B cell (primary cell): ENCODE results near the gene FAM107B. TPM values are rescaled to one million over a fixed set of nuclear protein-coding genes. Genes with fewer than 3 reads are reported as not detected.

Experiments used
- ATAC-seq: fragments of 200-7000 bp; cut with Tn5 transposase; one replicate; pipeline ENCODE4 v1.10.0; 2021; ENCODE audit warnings: low read depth, mild to moderate bottlenecking, moderate number of reproducible peaks, moderate library complexity
- CTCF ChIA-PET: fragments of 350-600 bp; sonication (Branson Sonifier 250); formaldehyde crosslinking; loops from one replicate; lab custom pipeline; 2021; ENCODE audit warnings: antibody characterized with exemption, inconsistent platforms; lab: Charles Lee
- POLR2A ChIA-PET: fragments of 350-600 bp; sonication (Branson Sonifier 250); formaldehyde crosslinking; loops from one replicate; lab custom pipeline; 2021; ENCODE audit warnings: antibody characterized with exemption; lab: Charles Lee
- DNase-seq: peaks from one replicate; pipeline ENCODE4 v3.0.0; 2013
- H2AFZ ChIP-seq: 2 replicates; pipeline ENCODE4 v1.6.1; 2012; ENCODE audit warnings: mild to moderate bottlenecking, low read depth, low read length; ENCODE audit not compliant: insufficient read depth, poor library complexity, severe bottlenecking
- H3K27ac ChIP-seq, 2 donors: 1 replicate in 1 of 2; 2 replicates in 1 of 2; pipeline ENCODE4 v1.5.1; 2012 to 2013; ENCODE audit warnings: low read length in 2 of 2, mild to moderate bottlenecking in 2 of 2, moderate library complexity in 1 of 2
- H3K27me3 ChIP-seq, 4 experiments: fragments of 200-600 bp in 1 of 4; sonication (generic) in 1 of 4; replicated peaks in 1 of 4; 1 replicate in 2 of 4; 2 replicates in 2 of 4; pipeline versions ENCODE4 v1.6.1 to v1.7.0; 2013 to 2016; ENCODE audit warnings: low read length in 3 of 4, mild to moderate bottlenecking in 2 of 4, mixed read lengths in 1 of 4, moderate library complexity in 1 of 4; ENCODE audit not compliant: insufficient read depth in 4 of 4, control insufficient read depth in 3 of 4; ENCODE audit errors: control extremely low read depth in 1 of 4
- H3K36me3 ChIP-seq, 2 experiments: replicated peaks in 1 of 2; 1 replicate in 1 of 2; 2 replicates in 1 of 2; pipeline versions ENCODE4 v1.6.1 to v1.7.1; 2013; ENCODE audit warnings: low read length in 1 of 2; ENCODE audit not compliant: insufficient read depth in 2 of 2, control insufficient read depth in 1 of 2; ENCODE audit errors: control extremely low read depth in 1 of 2, extremely low read depth in 1 of 2
- H3K4me1 ChIP-seq, 2 donors: fragments of 200-600 bp in 1 of 2; sonication (generic) in 1 of 2; 1 replicate in 1 of 2; 2 replicates in 1 of 2; pipeline versions ENCODE4 v1.5.1 to v1.6.1; 2013 to 2017; ENCODE audit warnings: low read length in 2 of 2; ENCODE audit not compliant: control insufficient read depth in 2 of 2, insufficient read depth in 2 of 2
- H3K4me2 ChIP-seq: replicated peaks from 2 replicates; pipeline ENCODE3; 2012; ENCODE audit warnings: mild to moderate bottlenecking, low read depth, low read length; ENCODE audit not compliant: poor library complexity, severe bottlenecking
- H3K4me3 ChIP-seq, 5 experiments: fragments of 200-600 bp in 1 of 5; sonication (generic) in 1 of 5; 1 replicate in 3 of 5; 2 replicates in 2 of 5; pipeline versions ENCODE4 v1.5.1 to v1.7.0; 2011 to 2016; ENCODE audit warnings: low read length in 4 of 5, mild to moderate bottlenecking in 4 of 5, low read depth in 2 of 5, control low read depth in 1 of 5, moderate library complexity in 1 of 5; ENCODE audit not compliant: insufficient read depth in 1 of 5; ENCODE audit errors: control extremely low read depth in 1 of 5, extremely low read depth in 1 of 5
- H3K79me2 ChIP-seq: fragments of 200-600 bp; sonication (generic); one replicate; pipeline ENCODE4 v1.6.0; 2016; ENCODE audit warnings: low read length; ENCODE audit not compliant: control insufficient read depth, insufficient read depth
- H3K9ac ChIP-seq: fragments of 200-600 bp; sonication (generic); 2 replicates; pipeline ENCODE4 v1.6.1; 2017; ENCODE audit warnings: mild to moderate bottlenecking, low read length, moderate library complexity
- H3K9me3 ChIP-seq, 3 donors: one replicate each; pipeline versions ENCODE4 v1.6.1 to v1.7.1; 2013; ENCODE audit warnings: low read length in 2 of 3; ENCODE audit not compliant: control insufficient read depth in 2 of 3, insufficient read depth in 1 of 3; ENCODE audit errors: control extremely low read depth in 1 of 3
- H4K20me1 ChIP-seq: 2 replicates; pipeline ENCODE4 v1.6.0; 2012; ENCODE audit warnings: mild to moderate bottlenecking, low read length; ENCODE audit not compliant: insufficient read depth, control insufficient read depth, poor library complexity, severe bottlenecking
- H3K27ac Mint-ChIP-seq: one replicate; pipeline ENCODE4 v1.8.0; 2021; ENCODE audit warnings: mixed read lengths
- H3K27me3 Mint-ChIP-seq: one replicate; pipeline ENCODE4 v1.8.0; 2021; ENCODE audit warnings: mixed read lengths
- H3K4me1 Mint-ChIP-seq: one replicate; pipeline ENCODE4 v1.8.0; 2021; ENCODE audit warnings: mixed read lengths
- H3K4me3 Mint-ChIP-seq: one replicate; pipeline ENCODE4 v1.8.0; 2021; ENCODE audit warnings: mixed read lengths
- H3K9me3 Mint-ChIP-seq: one replicate; pipeline ENCODE4 v1.8.0; 2022; ENCODE audit warnings: mixed read lengths; ENCODE audit not compliant: insufficient read depth
- EZH2 ChIP-seq: IDR thresholded peaks from 2 replicates; pipeline ENCODE4 v1.6.1; 2012; ENCODE audit warnings: borderline replicate concordance, low read depth, mild to moderate bottlenecking, moderate library complexity, low read length; ENCODE audit not compliant: insufficient read depth, poor library complexity, severe bottlenecking
- WGBS: methylation state at CpG from one replicate; pipeline ENCODE4 v1.1.5; 2013; ENCODE audit warnings: missing lambda C conversion rate; ENCODE audit not compliant: insufficient coverage; 5-methylcytosine and 5-hydroxymethylcytosine counted together
- intact Hi-C: fragments of 100-400 bp; cut with micrococcal nuclease; formaldehyde crosslinking; loops from one replicate; pipeline ENCODE4 v1.10.0; 2022
- polyA plus RNA-seq: library from polyadenylated mRNA; depleted of rRNA; stranded (reverse); fragments of >200 nt; gene quantifications from 2 replicates; pipeline ENCODE4 v1.2.3, GENCODE V29; 2012
- total RNA-seq, 2 donors: library from RNA; stranded (reverse); fragments of 120-200 nt in 1 of 2; gene quantifications; 1 replicate in 1 of 2; 2 replicates in 1 of 2; pipeline versions ENCODE4 v1.2.3 to v1.2.4, GENCODE V29; 2013 to 2022
- TF ChIP-seq, protein P1 (sequence below): fragments of 200-600 bp; IDR thresholded peaks from one replicate; pipeline ENCODE4 v1.8.0; 2022; ENCODE audit warnings: antibody characterized with exemption, mild to moderate bottlenecking

Gene FAM107B
- total and polyA plus RNA-seq, 2 donors (not counting 1 experiment from before 2014, with no cell fraction given) = 31.9 to 318 TPM

GRCh38 chr10:14573666-14574261, 200.9 kb downstream of the FAM107B start:
- Histone ChIP-seq H3K9me3 (peaks cover 0 to 7% (median 1%) of the 10 kb centered on the region in 3 donors), H3K4me2 (no peak overlapping the region), H3K36me3 (peaks cover 2 to 40% of the 10 kb centered on the region in 2 experiments), H3K4me1 (peaks cover 60 to 64% of the 10 kb centered on the region in 2 donors), H3K9ac (no peak overlapping the region), H3K27me3 (no peaks in the 10 kb centered on the region), H4K20me1 (peaks cover 76% of the 10 kb centered on the region), H2AFZ (no peak overlapping the region), H3K79me2 (peaks cover 99% of the 10 kb centered on the region), H3K27ac (peak overlapping the region in 1 of 2 donors; percentile 52), H3K4me3 (no peak overlapping the region)
- no peak for TF ChIP-seq EZH2
- TF ChIP-seq, protein P1, sequence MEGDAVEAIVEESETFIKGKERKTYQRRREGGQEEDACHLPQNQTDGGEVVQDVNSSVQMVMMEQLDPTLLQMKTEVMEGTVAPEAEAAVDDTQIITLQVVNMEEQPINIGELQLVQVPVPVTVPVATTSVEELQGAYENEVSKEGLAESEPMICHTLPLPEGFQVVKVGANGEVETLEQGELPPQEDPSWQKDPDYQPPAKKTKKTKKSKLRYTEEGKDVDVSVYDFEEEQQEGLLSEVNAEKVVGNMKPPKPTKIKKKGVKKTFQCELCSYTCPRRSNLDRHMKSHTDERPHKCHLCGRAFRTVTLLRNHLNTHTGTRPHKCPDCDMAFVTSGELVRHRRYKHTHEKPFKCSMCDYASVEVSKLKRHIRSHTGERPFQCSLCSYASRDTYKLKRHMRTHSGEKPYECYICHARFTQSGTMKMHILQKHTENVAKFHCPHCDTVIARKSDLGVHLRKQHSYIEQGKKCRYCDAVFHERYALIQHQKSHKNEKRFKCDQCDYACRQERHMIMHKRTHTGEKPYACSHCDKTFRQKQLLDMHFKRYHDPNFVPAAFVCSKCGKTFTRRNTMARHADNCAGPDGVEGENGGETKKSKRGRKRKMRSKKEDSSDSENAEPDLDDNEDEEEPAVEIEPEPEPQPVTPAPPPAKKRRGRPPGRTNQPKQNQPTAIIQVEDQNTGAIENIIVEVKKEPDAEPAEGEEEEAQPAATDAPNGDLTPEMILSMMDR = no peak
- no peak for ATAC-seq
- Mint-ChIP-seq H3K27ac (peak overlapping the region; percentile 55), H3K4me1 (peaks cover 80% of the 10 kb centered on the region), H3K9me3 (no peaks in the 10 kb centered on the region), H3K4me3 (no peak overlapping the region), H3K27me3 (no peaks in the 10 kb centered on the region)
- no CpG with 5 or more reads among the region's 1 CpG for whole genome bisulfite sequencing
- intact Hi-C loops = loop anchor here (2.0 kb wide), 1 partner anchor 17 kb away; no protein-coding TSS in a partner anchor
- ChIA-PET CTCF (interaction anchor here (0.7 kb wide), 1 partner anchor 8 kb away, joined by 7 read pairs; no protein-coding TSS in a partner anchor), POLR2A (interaction anchor here (0.7 kb wide), 1 partner anchor 69 kb away, joined by 9 read pairs; no protein-coding TSS in a partner anchor)
- no peak for DNase-seq

DNA sequence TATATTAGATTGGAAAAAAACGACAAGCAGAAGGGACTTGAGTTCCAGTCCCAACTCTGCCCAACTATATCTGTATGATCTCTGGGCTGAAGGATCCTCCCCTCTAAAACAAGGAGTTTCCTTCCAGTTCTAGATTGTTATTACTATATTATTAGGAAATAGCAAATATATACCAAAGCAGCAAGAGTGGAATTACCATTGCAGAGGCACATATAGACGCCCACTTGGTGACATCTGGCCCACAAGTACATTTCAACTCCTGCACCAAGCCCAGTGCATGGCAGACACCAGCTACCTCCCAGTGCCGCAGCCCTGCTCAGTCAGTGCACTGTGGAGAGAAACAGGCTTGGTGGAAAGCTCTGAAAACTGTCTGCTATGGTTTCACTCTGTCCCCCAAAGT, 201.9 kb downstream of the FAM107B start:
- CTCF ChIA-PET = no interaction called here
- WGBS = 90% methylated on average over 2 of the region's 3 CpGs

More for the DNA sequence above, 201.9 kb downstream of the FAM107B start:
- peaks cover 0 to 7% (median 1%) of the 10 kb centered on the region in 3 donors for H3K9me3 ChIP-seq
- H3K4me2 ChIP-seq = no peak overlapping the region
- no peaks in the 10 kb centered on the region for H3K27me3 ChIP-seq
- H3K9me3 Mint-ChIP-seq = no peaks in the 10 kb centered on the region
- H3K4me1 ChIP-seq = peaks cover 54 to 58% of the 10 kb centered on the region in 2 donors
- no peak overlapping the region for H3K4me3 ChIP-seq
- no peak overlapping the region for H2AFZ ChIP-seq
- peaks cover 76% of the 10 kb centered on the region for H4K20me1 ChIP-seq
- peaks cover 3 to 37% of the 10 kb centered on the region in 2 experiments for H3K36me3 ChIP-seq
- no peak for TF ChIP-seq EZH2
- TF ChIP-seq, protein P1 = no peak
- intact Hi-C loops = loop anchor here (1.0 to 2.0 kb wide), 2 partner anchors 9 to 16 kb away; no protein-coding TSS in a partner anchor
- DNase-seq = no peak
- ATAC-seq = no peak
- POLR2A ChIA-PET = no interaction called here
- H3K27me3 Mint-ChIP-seq = no peaks in the 10 kb centered on the region
- no peak overlapping the region for H3K27ac Mint-ChIP-seq
- peak overlapping the region; percentile 5 for H3K4me3 Mint-ChIP-seq
- peaks cover 99% of the 10 kb centered on the region for H3K79me2 ChIP-seq
- peaks cover 79% of the 10 kb centered on the region for H3K4me1 Mint-ChIP-seq
- H3K27ac ChIP-seq = peak overlapping the region; percentile 14 to 47
- H3K9ac ChIP-seq = no peak overlapping the region
